ENCODE measurements around the gene RHOT2. TPM values are rescaled to one million over a fixed set of nuclear protein-coding genes. Genes with fewer than 3 reads are reported as not detected.
"Not testable (repeated sequence)": the region's sequence is repeated elsewhere in the genome, so short reads cannot be mapped to it uniquely, and the experiment has no call there.

The RHOT2 gene
- total RNA-seq, 4 donors from 2014 or later = 110 to 416 (median 239) TPM

DNA sequence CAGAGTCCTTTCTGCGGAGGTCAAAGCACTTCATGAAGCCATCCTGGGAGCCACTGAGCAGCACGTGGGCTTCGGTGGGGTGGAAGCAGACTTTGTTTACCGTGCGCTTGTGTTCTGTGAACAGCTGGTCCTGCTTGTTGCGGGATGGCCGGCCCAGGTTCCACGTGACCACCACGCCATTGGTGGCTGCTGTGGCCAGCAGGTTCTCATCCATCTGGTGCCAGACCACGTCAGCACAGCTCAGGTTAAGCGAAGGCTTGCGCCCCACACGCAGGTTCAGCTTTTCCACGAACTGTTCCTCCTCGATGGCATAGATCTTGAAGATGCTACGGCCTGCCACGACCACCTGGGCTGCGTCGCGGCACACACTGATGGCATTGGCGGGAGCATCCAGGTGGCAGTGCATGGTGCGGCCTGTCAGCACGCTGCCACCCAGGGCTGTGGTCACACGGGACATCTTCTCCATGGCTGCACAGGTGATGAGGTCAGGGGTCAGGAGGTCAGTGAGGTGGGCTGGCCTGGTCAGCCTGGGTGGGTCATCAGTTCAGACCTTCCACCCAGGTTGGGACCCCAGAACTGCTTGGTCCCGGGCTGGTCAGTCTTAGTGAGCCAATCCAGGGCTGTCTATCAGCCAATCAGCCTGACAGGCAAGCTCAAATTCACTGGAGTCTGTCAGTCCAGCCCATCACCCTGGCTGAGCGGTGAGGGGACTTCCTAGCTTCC is 21.4 kb downstream of the RHOT2 start:
- Histone ChIP-seq H3K27ac (peak overlapping the region in 3 of 4 donors; percentile 77 to 89 (median 83)), H3K9me3 (no peaks in the 10 kb centered on the region), H3K4me3 (peak overlapping the region; percentile 71 to 87 (median 74)), H3K36me3 (peaks cover 0 to 10% (median 0%) of the 10 kb centered on the region in 3 donors), H3K4me1 (peaks cover 0 to 30% (median 22%) of the 10 kb centered on the region in 4 donors), H3K27me3 (peaks cover 0 to 11% of the 10 kb centered on the region in 2 donors)
- TF ChIP-seq, protein P1, sequence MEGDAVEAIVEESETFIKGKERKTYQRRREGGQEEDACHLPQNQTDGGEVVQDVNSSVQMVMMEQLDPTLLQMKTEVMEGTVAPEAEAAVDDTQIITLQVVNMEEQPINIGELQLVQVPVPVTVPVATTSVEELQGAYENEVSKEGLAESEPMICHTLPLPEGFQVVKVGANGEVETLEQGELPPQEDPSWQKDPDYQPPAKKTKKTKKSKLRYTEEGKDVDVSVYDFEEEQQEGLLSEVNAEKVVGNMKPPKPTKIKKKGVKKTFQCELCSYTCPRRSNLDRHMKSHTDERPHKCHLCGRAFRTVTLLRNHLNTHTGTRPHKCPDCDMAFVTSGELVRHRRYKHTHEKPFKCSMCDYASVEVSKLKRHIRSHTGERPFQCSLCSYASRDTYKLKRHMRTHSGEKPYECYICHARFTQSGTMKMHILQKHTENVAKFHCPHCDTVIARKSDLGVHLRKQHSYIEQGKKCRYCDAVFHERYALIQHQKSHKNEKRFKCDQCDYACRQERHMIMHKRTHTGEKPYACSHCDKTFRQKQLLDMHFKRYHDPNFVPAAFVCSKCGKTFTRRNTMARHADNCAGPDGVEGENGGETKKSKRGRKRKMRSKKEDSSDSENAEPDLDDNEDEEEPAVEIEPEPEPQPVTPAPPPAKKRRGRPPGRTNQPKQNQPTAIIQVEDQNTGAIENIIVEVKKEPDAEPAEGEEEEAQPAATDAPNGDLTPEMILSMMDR (IDR thresholded peaks at IDR 0.05) = no peak
- TF ChIP-seq POLR2A (IDR thresholded peaks at IDR 0.05) = no peak
- no peak for DNase-seq

DNA sequence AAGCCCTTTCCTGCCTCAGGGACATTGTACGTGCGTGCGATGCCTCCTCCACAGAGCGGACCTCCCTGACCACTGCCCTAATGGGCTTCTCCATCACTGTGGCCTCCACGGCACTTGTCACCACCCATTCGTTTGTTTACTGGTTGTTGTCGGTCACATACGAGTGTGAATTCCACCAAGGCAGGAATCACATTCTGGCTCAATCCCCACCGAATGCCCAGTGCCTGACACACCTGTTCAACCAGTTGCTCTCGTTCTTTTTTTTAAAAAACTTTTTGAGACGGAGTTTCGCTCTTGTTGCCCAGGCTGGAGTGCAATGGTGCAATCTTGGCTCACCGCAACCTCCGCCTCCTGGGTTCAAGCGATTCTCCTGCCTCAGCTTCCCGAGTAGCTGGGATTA is 23.3 kb downstream of the RHOT2 start:
- H3K4me1 ChIP-seq = peaks cover 0 to 39% (median 28%) of the 10 kb centered on the region in 4 donors
- peaks cover 0 to 25% of the 10 kb centered on the region in 2 donors for H3K27me3 ChIP-seq
- H3K36me3 ChIP-seq = peaks cover 0 to 10% (median 0%) of the 10 kb centered on the region in 3 donors
- H3K27ac ChIP-seq, H3K4me3 ChIP-seq, DNase-seq, H3K9me3 ChIP-seq: not testable (repeated sequence)

DNA sequence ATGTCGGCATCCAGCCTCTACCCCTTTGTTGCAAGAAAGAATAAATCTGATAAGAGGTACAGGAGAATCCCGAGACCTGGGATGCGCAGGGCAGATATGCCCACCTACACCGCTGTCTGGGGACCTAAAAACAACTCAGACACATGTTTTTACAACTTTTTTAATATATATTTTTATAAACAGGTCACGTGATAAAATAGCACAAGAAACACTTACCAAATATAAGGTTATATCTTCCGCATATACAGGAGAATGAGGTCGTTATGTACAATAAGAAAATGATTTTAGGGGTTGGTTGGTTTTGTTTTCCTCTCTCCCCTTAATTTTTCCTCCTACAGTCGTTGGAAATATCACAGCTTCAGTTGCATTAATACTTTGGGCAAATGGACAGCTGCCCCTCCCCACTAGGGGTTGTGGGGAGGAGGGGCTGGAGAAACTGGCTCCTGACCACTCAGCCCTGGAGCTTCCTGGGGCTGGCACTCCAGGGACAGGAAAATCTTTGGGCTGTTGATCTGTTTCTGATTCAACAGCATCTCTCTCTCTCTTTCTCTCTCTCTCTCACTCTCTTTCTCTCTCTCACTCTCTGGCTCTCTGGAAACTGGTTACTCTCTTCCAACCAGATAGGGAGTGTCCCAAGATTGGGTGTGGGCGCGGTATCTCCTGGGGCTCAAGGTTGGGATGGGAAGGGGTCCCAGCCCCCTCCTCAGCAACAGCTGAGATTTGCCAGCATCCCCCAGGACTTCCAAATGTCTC is 24.6 kb downstream of the RHOT2 start:
- Histone ChIP-seq H3K4me1 (peaks cover 0 to 41% (median 28%) of the 10 kb centered on the region in 4 donors), H3K9me3 (no peaks in the 10 kb centered on the region), H3K4me3 (no peak overlapping the region), H3K27ac (no peak overlapping the region), H3K27me3 (peaks cover 0 to 28% of the 10 kb centered on the region in 2 donors), H3K36me3 (no peaks in the 10 kb centered on the region)
- TF ChIP-seq POLR2A (IDR thresholded peaks at IDR 0.05) = no peak
- TF ChIP-seq, protein P1 (IDR thresholded peaks at IDR 0.05) = no peak
- DNase-seq = no peak

DNA sequence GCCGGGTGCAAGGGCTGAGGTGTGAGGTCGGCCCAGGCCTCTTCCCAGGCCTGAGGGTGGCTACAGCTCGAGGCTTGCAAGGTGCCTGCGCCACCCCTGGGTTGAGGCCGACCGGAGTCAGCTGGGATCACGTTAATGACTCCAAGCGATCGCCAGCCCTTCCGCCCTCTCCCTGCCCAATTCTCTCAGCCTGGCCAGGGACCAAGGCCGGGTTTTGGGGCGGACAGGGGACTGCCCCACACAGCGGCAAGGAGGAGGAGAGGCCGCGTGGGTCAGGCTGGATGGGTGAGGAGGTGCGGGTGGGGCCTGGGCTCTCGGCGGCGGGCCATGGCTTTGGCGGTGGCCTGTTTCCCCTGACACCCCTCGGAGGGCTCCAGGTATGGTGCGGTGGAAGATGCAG is 25.4 kb downstream of the RHOT2 start:
- Histone ChIP-seq H3K4me1 (peaks cover 0 to 41% (median 28%) of the 10 kb centered on the region in 4 donors), H3K36me3 (no peaks in the 10 kb centered on the region), H3K4me3 (no peak overlapping the region), H3K9me3 (no peaks in the 10 kb centered on the region), H3K27ac (no peak overlapping the region), H3K27me3 (peaks cover 0 to 28% of the 10 kb centered on the region in 2 donors)
- no peak for DNase-seq
- no peak for TF ChIP-seq POLR2A (IDR thresholded peaks at IDR 0.05)
- TF ChIP-seq, protein P1 (IDR thresholded peaks at IDR 0.05) = no peak

DNA sequence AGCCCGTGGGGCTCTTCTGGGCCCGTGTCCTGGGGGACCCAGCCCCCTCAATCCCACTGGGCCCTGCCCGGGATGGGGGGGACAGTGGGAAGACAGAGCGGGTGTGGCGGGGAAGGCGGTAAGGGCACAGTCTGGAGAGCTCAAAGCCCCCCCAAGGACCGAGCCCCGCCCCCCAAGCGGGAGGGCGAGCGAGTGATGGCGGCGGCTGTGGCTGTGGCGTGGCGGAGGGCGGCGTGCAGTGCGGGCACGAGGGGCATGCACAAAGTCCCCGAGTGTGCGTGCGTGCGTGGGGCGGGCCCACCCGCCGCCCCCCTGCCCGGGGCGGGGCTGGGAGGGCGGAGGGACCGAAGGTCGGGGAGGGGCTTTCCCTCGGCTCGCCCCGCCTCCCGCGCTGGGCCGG is 25.8 kb downstream of the RHOT2 start:
- H3K4me3 ChIP-seq = peak overlapping the region in 3 of 4 donors; percentile 45 to 58 (median 54)
- no peaks in the 10 kb centered on the region for H3K9me3 ChIP-seq
- no peak for DNase-seq
- H3K4me1 ChIP-seq = peaks cover 0 to 39% (median 28%) of the 10 kb centered on the region in 4 donors
- no peak overlapping the region for H3K27ac ChIP-seq
- H3K36me3 ChIP-seq = no peaks in the 10 kb centered on the region
- TF ChIP-seq POLR2A (IDR thresholded peaks at IDR 0.05) = no peak
- TF ChIP-seq, protein P1 (IDR thresholded peaks at IDR 0.05) = no peak
- peaks cover 0 to 28% of the 10 kb centered on the region in 2 donors for H3K27me3 ChIP-seq

Measured in Peyer's patch (tissue), 4 donors.